Activated gamma-delta T cell treated with Interleukin-2 at 50 U/mL for 16 hours (primary cell): Measurements from ENCODE around the gene FAM217A.

Experiments used
- DNase-seq: peaks from one replicate; pipeline ENCODE4 v3.0.0-alpha.2; 2020

Gene FAM217A

GRCh38 chr6:4084444-4085331, 5.8 kb upstream of the FAM217A start:
- no peak for DNase-seq

GRCh38 chr6:4074478-4075235, 4.3 kb downstream of the FAM217A start:
- no peak for DNase-seq

GRCh38 chr6:4071330-4071729, 7.6 kb downstream of the FAM217A start:
- no peak for DNase-seq

- DNase-seq = no peak
These were observed 9.7 kb downstream of the FAM217A start for GRCh38 chr6:4069199-4069598.

- no peak for DNase-seq
These were observed 11.3 kb downstream of the FAM217A start for GRCh38 chr6:4067673-4068072.

- DNase-seq = no peak
These were observed 12.7 kb downstream of the FAM217A start for GRCh38 chr6:4066029-4066755.

- DNase-seq = peak; percentile 65
These were observed 19.7 kb downstream of the FAM217A start for GRCh38 chr6:4059115-4059777.

GRCh38 chr6:4057036-4057435, 21.9 kb downstream of the FAM217A start:
- no peak for DNase-seq

GRCh38 chr6:4055420-4056041, 23.4 kb downstream of the FAM217A start:
- peak; percentile 12 for DNase-seq

GRCh38 chr6:4049246-4049645, 29.7 kb downstream of the FAM217A start:
- DNase-seq = no peak

- no peak for DNase-seq
These were observed 37.5 kb downstream of the FAM217A start for GRCh38 chr6:4041480-4041879.

GRCh38 chr6:4039348-4039747, 39.6 kb downstream of the FAM217A start:
- no peak for DNase-seq

- no peak for DNase-seq
These were observed 42.4 kb downstream of the FAM217A start for GRCh38 chr6:4036581-4036980.

GRCh38 chr6:4032475-4032874, 46.5 kb downstream of the FAM217A start:
- DNase-seq = no peak

- DNase-seq = no peak
These were observed 47.5 kb downstream of the FAM217A start for GRCh38 chr6:4031442-4031841.

GRCh38 chr6:4030669-4031068, 48.3 kb downstream of the FAM217A start:
- no peak for DNase-seq

- no peak for DNase-seq
These were observed 49.2 kb downstream of the FAM217A start for GRCh38 chr6:4029687-4030086.

- DNase-seq = no peak
These were observed 50.9 kb downstream of the FAM217A start for GRCh38 chr6:4028051-4028450.

GRCh38 chr6:4025681-4026080, 53.3 kb downstream of the FAM217A start:
- DNase-seq = no peak

GRCh38 chr6:4023240-4023639, 55.7 kb downstream of the FAM217A start:
- DNase-seq = no peak

- no peak for DNase-seq
These were observed 56.9 kb downstream of the FAM217A start for GRCh38 chr6:4021854-4022695.
